Coronary artery (tissue), 2 donors: Measurements from ENCODE around the gene SCGB3A1.

Experiments
- DNase-seq: peaks from one replicate; pipeline ENCODE4 v3.0.0-alpha.2; 2017; ENCODE audit warnings: low spot score
- H3K27ac ChIP-seq, 2 donors: fragments of 200-600 bp; sonication (generic); one replicate each; pipeline ENCODE4 v1.5.1; 2016 to 2019
- H3K4me3 ChIP-seq: fragments of 200-600 bp; sonication (generic); 2 replicates; pipeline ENCODE4 v1.5.1; 2016; ENCODE audit warnings: mild to moderate bottlenecking, moderate library complexity
- CTCF ChIP-seq: fragments of 200-600 bp; sonication (generic); IDR thresholded peaks from one replicate; pipeline ENCODE4 v1.5.1; 2019; ENCODE audit warnings: antibody characterized with exemption

Gene SCGB3A1

GRCh38 chr5:180636016-180636402 lies 44.7 kb upstream of the SCGB3A1 start:
- Histone ChIP-seq H3K4me3 (no peak overlapping the region), H3K27ac (no peak overlapping the region)
- no peak for DNase-seq

DNA sequence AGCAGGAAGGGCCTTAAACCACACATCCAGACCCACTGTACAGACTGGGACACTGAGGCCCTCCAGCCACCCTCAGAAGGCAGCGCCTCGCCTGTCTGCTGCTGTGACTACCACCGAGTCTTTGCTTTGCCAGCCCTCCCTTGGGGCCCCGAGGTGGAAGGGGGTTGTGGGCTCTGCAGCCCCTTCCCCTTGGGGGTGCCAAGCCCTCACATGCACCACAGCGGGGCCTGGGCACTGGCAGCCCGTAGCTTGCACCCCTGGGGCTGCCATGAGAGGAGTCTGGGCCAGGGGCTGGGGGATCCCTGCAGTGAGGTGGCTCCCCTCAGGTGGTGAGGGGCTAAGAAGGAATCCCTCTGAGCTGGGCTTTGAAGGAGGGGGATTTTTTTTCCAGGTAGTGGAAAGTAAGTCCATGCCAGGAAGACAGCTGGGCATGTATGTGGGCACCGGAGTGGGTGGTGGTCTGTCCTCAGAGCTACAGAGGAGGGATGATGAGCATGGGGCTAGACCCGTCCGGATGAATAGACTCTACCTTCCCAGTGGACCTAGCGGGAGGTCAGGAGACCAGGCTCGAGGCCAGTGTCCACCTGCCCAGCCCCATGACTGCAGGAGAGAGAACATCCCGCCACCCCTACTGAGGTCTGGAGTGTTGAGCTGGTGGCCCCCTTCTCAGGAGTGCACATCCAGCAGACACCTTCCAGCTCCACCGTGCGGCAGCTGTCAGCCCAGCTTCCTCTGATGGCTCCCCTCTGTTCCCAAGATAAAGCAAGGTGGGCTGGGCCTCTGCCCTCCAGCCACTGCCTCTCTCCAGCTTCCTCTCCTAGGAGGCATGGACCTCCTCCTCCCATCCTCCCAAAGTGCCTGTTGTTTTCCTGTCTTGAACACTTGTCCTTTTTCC lies 42.2 kb upstream of the SCGB3A1 start:
- Histone ChIP-seq H3K27ac (no peak overlapping the region), H3K4me3 (no peak overlapping the region)
- no peak for TF ChIP-seq CTCF
- no peak for DNase-seq

More at GRCh38 chr5:180636016-180636402, 44.7 kb upstream of the SCGB3A1 start:
- TF ChIP-seq CTCF: no peak

DNA sequence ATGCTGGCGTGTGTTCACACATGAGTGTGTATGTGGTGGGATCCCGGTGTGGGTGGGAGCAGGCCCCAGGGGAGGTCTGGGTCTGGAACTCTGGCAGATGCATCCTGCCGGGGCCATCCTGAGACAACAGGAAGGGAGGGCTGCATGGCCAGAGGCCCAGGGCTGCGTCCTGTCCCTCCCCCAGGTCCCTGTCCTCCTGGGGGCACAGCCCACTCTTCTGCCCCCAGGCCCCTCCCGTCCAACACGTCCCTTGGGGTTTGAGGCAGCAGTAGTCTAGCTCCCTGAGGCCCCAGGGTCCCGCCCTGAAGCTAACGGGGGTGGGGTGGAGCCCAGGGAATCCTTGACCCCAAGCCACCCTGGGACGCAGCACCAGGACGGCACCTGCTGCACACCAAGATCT lies 41.5 kb upstream of the SCGB3A1 start:
- Histone ChIP-seq H3K4me3 (no peak overlapping the region), H3K27ac (no peak overlapping the region)
- no peak for TF ChIP-seq CTCF
- no peak for DNase-seq

- TF ChIP-seq CTCF: no peak
- DNase-seq: no peak
- H3K27ac ChIP-seq: no peak overlapping the region
- no peak overlapping the region for H3K4me3 ChIP-seq
Observed at GRCh38 chr5:180631549-180632383, 40.5 kb upstream of the SCGB3A1 start.

DNA sequence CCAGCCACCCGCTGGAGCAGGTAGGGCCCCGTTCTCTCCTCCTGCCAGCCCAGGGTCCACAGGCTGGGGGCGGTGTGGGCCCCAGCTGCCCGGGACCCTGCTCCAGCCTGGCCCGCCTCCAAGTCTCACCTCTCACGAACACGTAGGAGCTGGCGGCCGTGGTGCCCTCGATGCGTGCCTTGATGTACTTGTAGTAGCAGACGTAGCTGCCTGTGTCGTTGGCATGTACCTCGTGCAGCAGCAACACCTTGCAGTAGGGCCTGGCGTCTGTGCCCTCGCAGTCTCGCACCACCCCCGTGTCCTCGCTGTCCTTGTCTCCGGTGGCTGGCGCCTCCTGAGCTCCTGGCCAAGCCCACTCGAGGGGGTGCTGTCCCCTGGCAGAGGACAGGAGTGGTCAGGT lies 39.1 kb upstream of the SCGB3A1 start:
- no peak overlapping the region for H3K27ac ChIP-seq
- H3K4me3 ChIP-seq: no peak overlapping the region
- TF ChIP-seq CTCF: no peak
- no peak for DNase-seq

- DNase-seq: no peak
- no peak overlapping the region for H3K4me3 ChIP-seq
- H3K27ac ChIP-seq: no peak overlapping the region
- no peak for TF ChIP-seq CTCF
Observed at GRCh38 chr5:180629831-180630382, 38.6 kb upstream of the SCGB3A1 start.
